ENCODE measurements around the gene PDF. TPM values are rescaled to one million over a fixed set of nuclear protein-coding genes. Genes with fewer than 3 reads are reported as not detected.
"Not testable (repeated sequence)": the region's sequence is repeated elsewhere in the genome, so short reads cannot be mapped to it uniquely, and the experiment has no call there.

The PDF gene, protein sequence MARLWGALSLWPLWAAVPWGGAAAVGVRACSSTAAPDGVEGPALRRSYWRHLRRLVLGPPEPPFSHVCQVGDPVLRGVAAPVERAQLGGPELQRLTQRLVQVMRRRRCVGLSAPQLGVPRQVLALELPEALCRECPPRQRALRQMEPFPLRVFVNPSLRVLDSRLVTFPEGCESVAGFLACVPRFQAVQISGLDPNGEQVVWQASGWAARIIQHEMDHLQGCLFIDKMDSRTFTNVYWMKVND
- polyA plus RNA-seq (ENCODE audit: insufficient read length), result 6.8 TPM

DNA sequence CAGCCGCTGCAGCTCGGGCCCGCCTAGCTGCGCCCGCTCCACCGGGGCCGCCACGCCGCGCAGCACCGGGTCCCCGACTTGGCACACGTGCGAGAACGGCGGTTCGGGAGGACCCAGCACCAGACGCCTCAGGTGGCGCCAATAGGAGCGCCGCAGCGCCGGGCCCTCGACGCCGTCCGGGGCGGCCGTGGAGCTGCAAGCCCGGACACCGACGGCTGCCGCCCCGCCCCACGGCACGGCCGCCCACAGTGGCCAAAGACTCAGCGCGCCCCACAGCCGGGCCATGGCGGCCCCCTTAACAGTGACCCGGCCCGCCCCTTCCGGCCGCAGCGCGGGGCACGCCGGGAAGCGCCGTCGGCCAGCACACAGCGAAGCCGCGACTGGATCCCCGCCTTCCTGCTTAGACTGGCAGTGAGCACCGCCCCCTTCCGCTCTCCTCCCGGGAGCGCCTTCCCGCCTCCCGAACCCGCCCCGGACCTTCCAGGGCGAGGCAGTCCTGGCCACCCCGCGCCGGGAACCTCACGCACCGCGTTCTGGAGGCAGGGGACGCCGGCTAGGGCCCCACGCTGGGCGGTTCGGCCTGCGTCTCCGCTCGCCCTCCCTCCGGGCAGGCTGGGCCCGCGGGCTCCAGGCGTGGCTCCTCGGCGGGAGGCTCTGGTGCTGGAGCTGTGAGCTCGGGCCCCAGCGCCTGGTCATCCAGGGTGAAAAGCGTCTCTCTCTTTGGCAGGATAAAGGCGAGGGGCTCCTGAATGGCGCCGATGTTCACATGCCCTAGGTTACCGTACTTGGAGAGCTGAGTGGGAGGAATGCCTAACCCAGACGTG lies at the start of gene PDF:
TSS of gene PDF (minus strand) at position 303 of the 824 bp plus-strand sequence. CDS start at position 285, 18 bp downstream.
- peak; percentile 88 for DNase-seq (ENCODE audit: low read depth)

- DNase-seq (ENCODE audit: low read depth), result no peak
Observed at GRCh38 chr16:69378760-69379159, 48.4 kb upstream of the PDF start.

DNA sequence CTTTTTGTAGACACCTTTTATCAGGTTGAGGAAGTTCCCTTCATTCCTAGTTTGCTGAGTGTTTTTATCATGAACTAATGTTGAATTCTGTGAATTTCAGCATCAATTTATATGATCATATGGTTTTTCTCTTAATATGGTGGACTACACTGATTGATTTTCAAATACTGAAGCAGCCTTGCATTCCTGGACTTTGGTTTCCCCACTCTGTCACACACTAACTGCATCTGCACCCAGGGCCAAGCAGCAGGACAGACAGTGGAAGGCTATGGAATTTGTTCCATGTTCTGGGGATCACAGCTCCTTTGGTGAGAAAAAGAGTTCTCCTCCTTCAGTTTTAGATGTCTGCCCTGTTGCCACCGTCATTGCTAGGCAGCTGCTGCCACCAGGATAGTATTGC lies 47.6 kb upstream of the PDF start:
- DNase-seq (ENCODE audit: low read depth), result no peak

DNA sequence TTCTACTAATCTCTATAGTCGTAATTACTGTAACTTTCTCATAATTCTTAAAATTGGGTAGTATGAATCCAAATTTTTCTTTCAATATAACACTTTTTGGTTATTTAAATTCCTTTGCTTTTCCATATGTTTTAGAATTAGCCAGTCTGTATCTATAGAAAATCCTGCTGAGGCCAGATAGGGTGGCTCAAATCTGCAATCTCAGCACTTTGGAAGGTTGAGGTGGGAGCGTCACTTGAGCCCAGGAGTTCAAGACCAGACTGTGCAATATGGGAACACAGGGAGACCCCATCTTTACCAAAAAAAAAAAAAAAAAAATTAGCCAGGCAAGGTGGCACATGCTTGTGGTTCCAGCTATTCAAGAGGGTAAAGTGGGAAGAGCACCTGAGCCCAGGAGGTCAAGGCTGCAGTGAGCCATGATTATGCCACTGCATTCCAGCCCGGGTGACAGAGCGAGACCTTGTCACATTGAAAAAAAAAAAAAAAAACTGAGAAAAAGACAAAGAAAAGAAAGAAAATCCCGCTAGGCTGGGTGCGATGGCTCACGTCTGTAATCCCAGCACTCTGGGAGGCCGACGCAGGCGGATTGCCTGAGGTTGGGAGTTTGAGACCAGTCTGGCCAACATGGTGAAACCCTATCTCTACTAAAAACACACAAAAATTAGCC lies 46.1 kb upstream of the PDF start:
- DNase-seq (ENCODE audit: low read depth), result no peak

- no peak for DNase-seq (ENCODE audit: low read depth)
Observed at GRCh38 chr16:69373019-69373418, 42.6 kb upstream of the PDF start.

GRCh38 chr16:69371564-69371963 lies 41.2 kb upstream of the PDF start:
- DNase-seq (ENCODE audit: low read depth), result no peak

- no peak for DNase-seq (ENCODE audit: low read depth)
Observed at GRCh38 chr16:69368866-69369265, 38.5 kb upstream of the PDF start.

- no peak for DNase-seq (ENCODE audit: low read depth)
Observed at GRCh38 chr16:69367980-69368379, 37.6 kb upstream of the PDF start.

DNA sequence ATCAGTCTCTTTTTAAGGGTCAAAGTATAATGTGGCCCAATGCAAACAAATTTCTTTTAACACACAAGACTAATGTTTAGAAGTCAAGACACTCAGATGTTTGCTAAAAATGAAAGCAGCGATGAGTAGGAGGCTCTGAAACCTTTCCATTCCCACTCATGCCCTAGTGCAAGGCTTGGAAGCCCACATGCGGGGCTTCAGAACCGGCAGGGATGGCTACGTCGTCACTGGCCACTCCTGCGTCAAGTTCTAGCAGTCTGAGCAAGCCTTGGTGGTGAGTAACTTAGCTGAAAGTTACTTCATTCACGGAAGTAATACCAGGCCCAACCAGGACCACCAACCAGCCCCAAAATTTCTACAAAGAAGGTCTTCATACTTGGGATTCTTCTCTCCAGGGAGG lies 36.0 kb upstream of the PDF start:
- DNase-seq (ENCODE audit: low read depth), result no peak

- no peak for DNase-seq (ENCODE audit: low read depth)
Observed at GRCh38 chr16:69365901-69366300, 35.5 kb upstream of the PDF start.

DNA sequence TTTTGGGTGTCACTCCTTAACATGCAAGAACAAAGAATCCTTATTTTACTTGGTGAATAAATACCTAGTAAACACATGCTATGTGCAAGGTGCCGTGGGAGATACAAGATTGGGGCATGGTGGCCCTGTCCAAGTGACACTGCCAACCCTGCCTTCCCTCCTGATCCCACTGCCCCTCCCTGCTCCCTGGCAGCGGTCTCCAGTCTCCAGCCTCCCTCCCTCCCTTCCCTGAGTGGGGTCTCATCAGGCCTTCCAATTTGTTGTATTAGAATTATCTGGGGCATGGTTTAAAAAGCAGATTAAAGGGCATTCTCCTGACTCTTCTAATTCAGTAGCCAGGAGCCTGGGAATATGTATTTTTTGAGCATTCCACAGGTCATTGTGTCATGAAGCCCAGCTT lies 33.7 kb upstream of the PDF start:
- no peak for DNase-seq (ENCODE audit: low read depth)

GRCh38 chr16:69363281-69363717 lies 32.9 kb upstream of the PDF start:
- no peak for DNase-seq (ENCODE audit: low read depth)

DNA sequence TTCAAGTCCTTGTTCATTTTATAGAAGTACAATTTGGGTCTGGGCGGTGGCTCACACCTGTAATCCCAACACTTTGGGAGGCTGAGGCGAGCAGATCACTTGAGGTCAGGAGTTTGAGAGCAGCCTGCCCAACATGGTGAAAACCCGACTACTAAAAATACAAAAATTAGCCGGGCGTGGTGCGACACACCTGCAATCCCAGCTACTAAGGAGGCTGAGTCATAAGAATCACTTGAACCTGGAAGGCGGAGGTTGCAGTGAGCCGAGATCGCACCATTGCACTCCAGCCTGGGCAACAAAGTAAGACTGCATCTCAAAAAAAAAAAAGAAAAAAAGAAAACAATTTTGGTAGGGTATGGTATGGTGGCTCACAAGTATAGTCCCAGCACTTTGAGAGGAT lies 29.7 kb upstream of the PDF start:
- not testable (repeated sequence) for DNase-seq (ENCODE audit: low read depth)

- DNase-seq (ENCODE audit: low read depth), result no peak
Observed at GRCh38 chr16:69351309-69352027, 21.1 kb upstream of the PDF start, which contains the start of gene TMED6. Gene TMED6 (minus strand): TSS chr16:69351786. CDS start chr16:69351753, 33 bp downstream.

- no peak for DNase-seq (ENCODE audit: low read depth)
Observed at GRCh38 chr16:69350536-69351133, 20.2 kb upstream of the PDF start.

DNA sequence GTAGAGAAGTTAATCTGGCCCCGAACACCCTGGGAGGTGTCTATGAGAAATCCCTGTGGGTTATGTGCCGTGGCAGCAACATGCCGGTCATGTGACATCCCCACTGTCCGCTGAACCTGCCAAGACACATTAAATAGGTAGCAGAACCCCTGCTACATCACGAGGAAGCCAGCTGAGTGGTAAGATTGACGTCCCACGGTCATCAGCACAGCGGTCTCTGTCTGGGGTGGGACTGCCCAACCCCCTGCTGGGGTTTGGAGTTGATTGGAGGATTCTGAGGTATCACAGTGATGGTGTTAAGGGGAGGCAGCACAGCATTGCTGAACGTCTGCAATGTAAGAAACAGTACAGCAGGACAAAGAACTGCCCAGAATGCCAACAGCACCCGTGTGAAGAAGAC lies 19.1 kb upstream of the PDF start:
- no peak for DNase-seq (ENCODE audit: low read depth)

GRCh38 chr16:69348222-69348621 lies 17.8 kb upstream of the PDF start:
- DNase-seq (ENCODE audit: low read depth), result no peak

GRCh38 chr16:69346683-69347082 lies 16.3 kb upstream of the PDF start:
- no peak for DNase-seq (ENCODE audit: low read depth)

DNA sequence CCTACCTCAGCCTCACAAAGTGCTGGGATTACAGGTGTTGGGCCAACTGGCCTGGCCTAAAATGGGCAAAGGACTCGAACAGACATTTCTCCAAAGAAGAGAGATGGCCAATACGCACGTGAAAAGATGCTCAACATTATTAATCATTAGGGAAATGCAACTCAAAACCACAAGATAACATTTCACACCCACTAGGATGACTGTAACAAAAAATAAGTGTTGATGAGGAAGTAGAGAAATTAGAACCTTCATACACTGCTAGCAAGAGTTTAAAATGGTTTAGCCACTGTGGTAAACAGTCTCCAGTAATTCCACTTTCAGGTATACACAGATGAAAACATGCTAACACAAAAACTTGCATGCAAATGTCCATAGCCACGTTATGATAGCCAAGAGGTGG lies 15.5 kb upstream of the PDF start:
- no peak for DNase-seq (ENCODE audit: low read depth)

- DNase-seq (ENCODE audit: low read depth), result no peak
Observed at GRCh38 chr16:69344171-69344570, 13.8 kb upstream of the PDF start.

DNA sequence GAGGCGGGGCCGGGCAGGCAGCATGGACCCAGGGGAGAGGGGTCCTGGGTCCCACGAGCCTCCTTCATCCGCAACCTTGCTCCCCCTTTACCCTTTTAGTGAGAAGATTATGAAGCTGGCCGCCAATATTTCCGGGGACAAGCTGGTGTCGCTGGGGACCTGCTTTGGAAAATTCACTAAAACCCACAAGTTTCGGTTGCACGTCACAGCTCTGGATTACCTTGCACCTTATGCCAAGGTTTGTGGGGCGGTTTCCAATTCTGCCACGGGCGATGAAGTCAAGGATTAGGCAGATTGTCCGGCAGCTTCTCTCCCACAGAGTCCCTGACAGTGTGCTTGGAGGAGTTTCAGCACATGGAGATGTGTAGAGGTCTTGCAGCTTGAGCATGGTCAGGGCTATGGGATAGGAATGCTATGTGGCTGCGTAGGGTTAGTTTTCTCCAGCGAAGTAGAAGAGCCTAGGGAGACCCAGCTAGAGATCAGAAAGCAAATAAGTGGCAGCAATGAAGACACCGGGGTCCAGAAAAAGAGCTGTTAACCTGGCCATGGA lies 9.8 kb upstream of the PDF start:
- DNase-seq (ENCODE audit: low read depth), result no peak
